Measurements from ENCODE around the gene DOCK11. TPM values are rescaled to one million over a fixed set of nuclear protein-coding genes. Genes with fewer than 3 reads are reported as not detected.

The DOCK11 gene
- total and polyA plus RNA-seq, 2 of the 4 experiments (the other 2 are of a cell fraction), result 3.9 to 13.1 TPM

DNA sequence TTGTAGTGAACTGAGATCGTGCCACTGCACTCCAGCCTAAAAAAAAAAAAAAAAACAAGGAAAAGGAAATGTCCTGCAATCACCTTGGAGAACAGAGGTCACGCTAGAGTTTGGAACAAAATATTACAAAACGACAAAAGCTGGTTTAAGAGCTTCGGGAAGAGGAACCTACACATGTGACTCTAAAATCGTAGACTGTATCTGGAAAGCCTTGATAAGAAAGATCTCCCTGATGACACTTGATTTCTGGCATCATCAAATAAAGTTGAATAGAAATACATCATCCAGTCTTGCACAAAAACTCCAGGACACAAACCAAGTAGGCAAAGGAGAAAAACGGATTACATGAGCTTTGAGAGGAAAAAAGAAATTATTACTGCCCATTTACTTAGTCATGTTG is 31.1 kb upstream of the DOCK11 start:
- ATAC-seq (ENCODE audit: low read depth), result no peak
- no peak overlapping the region for H2BK20ac ChIP-seq (ENCODE audit: low read depth, low read length)
- no peaks in the 10 kb centered on the region for H3K9me1 ChIP-seq (ENCODE audit: insufficient read depth, low read length)
- no peak overlapping the region for H2AK9ac ChIP-seq (replicated peaks; ENCODE audit: low read depth, low read length, poor library complexity)
- POLR2A ChIA-PET (ENCODE audit: unreplicated experiment), result no interaction called here
- no TSS peak for BruUV-seq (replicated peaks)
- no peak overlapping the region for H3K14ac ChIP-seq (replicated peaks; ENCODE audit: low read depth, low read length)
- no peak overlapping the region for H2BK5ac ChIP-seq (ENCODE audit: low read depth, low read length, poor library complexity, severe bottlenecking)
- H2BK120ac ChIP-seq (ENCODE audit: low read depth, low read length), result no peak overlapping the region
- H4K91ac ChIP-seq (ENCODE audit: insufficient read depth, low read depth, low read length), result no peak overlapping the region
- no peaks in the 10 kb centered on the region for H3K27me3 ChIP-seq (ENCODE audit: control insufficient read depth, insufficient read depth, low read length)
- TF ChIP-seq, protein P1, sequence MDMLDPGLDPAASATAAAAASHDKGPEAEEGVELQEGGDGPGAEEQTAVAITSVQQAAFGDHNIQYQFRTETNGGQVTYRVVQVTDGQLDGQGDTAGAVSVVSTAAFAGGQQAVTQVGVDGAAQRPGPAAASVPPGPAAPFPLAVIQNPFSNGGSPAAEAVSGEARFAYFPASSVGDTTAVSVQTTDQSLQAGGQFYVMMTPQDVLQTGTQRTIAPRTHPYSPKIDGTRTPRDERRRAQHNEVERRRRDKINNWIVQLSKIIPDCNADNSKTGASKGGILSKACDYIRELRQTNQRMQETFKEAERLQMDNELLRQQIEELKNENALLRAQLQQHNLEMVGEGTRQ (IDR thresholded peaks at IDR 0.05; ENCODE audit: low read depth, low read length), result no peak
- H3K4me1 ChIP-seq (ENCODE audit: control insufficient read depth, insufficient read depth, low read length), result no peaks in the 10 kb centered on the region
- no peak overlapping the region for H3K9ac ChIP-seq (ENCODE audit: low read depth, low read length)
- no peak overlapping the region for H3K4me3 ChIP-seq (ENCODE audit: insufficient read depth, low read depth, low read length)
- no peaks in the 10 kb centered on the region for H3K9me3 ChIP-seq (ENCODE audit: control insufficient read depth, insufficient read depth, low read length)
- no peak overlapping the region for H4K5ac ChIP-seq (ENCODE audit: low read depth, low read length)
- H3K4me2 ChIP-seq (ENCODE audit: low read depth, low read length), result no peak overlapping the region
- H4K8ac ChIP-seq (ENCODE audit: low read depth in 2 of 2, low read length in 2 of 2), result no peak overlapping the region
- H3K56ac ChIP-seq (ENCODE audit: extremely low read depth, insufficient read depth, low read length), result no peak overlapping the region
- CTCF ChIA-PET, result no interaction called here
- H2AK5ac ChIP-seq (ENCODE audit: low read depth, low read length), result no peak overlapping the region
- intact Hi-C loops (cut with micrococcal nuclease) (no loop called here), in situ Hi-C loops (cut with MboI; ENCODE audit: low sequenced_read_pairs) (loop anchor here (10.0 to 25.0 kb wide), 2 partner anchors 120 to 348 kb away; partner anchors contain the start of gene ZCCHC12), dilution Hi-C loops (cut with HindIII; ENCODE audit: low sequenced_read_pairs, unreplicated experiment) (no loop called here)
- H3K27ac ChIP-seq (ENCODE audit: insufficient read depth, low read length), result no peak overlapping the region
- H3K79me1 ChIP-seq (ENCODE audit: low read depth in 1 of 2, low read length in 2 of 2), result no peaks in the 10 kb centered on the region
- no peak for DNase-seq
- no peak overlapping the region for H3K23ac ChIP-seq (ENCODE audit: low read depth, low read length)
- H3K18ac ChIP-seq (ENCODE audit: low read depth, low read length), result no peak overlapping the region
- H3K36me3 ChIP-seq (ENCODE audit: control insufficient read depth, insufficient read depth, low read length), result no peaks in the 10 kb centered on the region
- no peak overlapping the region for H2BK15ac ChIP-seq (ENCODE audit: low read depth, low read length)
- no peak overlapping the region for H3K4ac ChIP-seq (ENCODE audit: low read depth, low read length)
- no CpG with 5 or more reads among the region's 6 CpGs for WGBS, 2 experiments (ENCODE audit: extremely low coverage in 2 of 2, insufficient read length in 1 of 2)
- no peaks in the 10 kb centered on the region for H4K20me1 ChIP-seq (ENCODE audit: insufficient read depth, low read length)
- no peak overlapping the region for H2AFZ ChIP-seq (replicated peaks; ENCODE audit: low read length, poor library complexity)
